ENCODE measurements around the gene MAML3.

GRCh38 chr4:140057701-140058100 lies 96.3 kb downstream of the MAML3 start:
- TF ChIP-seq, protein P1, sequence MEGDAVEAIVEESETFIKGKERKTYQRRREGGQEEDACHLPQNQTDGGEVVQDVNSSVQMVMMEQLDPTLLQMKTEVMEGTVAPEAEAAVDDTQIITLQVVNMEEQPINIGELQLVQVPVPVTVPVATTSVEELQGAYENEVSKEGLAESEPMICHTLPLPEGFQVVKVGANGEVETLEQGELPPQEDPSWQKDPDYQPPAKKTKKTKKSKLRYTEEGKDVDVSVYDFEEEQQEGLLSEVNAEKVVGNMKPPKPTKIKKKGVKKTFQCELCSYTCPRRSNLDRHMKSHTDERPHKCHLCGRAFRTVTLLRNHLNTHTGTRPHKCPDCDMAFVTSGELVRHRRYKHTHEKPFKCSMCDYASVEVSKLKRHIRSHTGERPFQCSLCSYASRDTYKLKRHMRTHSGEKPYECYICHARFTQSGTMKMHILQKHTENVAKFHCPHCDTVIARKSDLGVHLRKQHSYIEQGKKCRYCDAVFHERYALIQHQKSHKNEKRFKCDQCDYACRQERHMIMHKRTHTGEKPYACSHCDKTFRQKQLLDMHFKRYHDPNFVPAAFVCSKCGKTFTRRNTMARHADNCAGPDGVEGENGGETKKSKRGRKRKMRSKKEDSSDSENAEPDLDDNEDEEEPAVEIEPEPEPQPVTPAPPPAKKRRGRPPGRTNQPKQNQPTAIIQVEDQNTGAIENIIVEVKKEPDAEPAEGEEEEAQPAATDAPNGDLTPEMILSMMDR (IDR thresholded peaks at IDR 0.05; ENCODE audit: low read depth, low read length): no peak
- TF ChIP-seq EZH2phosphoT487 (IDR thresholded peaks at IDR 0.05; ENCODE audit: low read depth): no peak
